ENCODE data around the gene IGDCC3. TPM values are rescaled to one million over a fixed set of nuclear protein-coding genes. Genes with fewer than 3 reads are reported as not detected.

IGDCC3 gene
- total and polyA plus RNA-seq, 2 donors (not counting 3 experiments of a cell fraction or from before 2014, with no cell fraction given), result 0.03 TPM; not detected in 1

GRCh38 chr15:65389226-65389625 is 11.4 kb upstream of the IGDCC3 start:
- no peak for FAIRE-seq
- BruUV-seq (replicated peaks), result no TSS peak
- Histone ChIP-seq H3K79me2 (ENCODE audit: control insufficient read depth, insufficient read depth, low read length) (no peaks in the 10 kb centered on the region), H3K9me1 (replicated peaks; ENCODE audit: control insufficient read depth, extremely low read depth, insufficient read depth, low read length) (no peaks in the 10 kb centered on the region), H3K4me1 (ENCODE audit: control insufficient read depth, extremely low read depth, insufficient read depth, low read length) (peaks cover 6% of the 10 kb centered on the region), H3K4me3 (replicated peaks in 1 of 3; ENCODE audit: insufficient read depth in 1 of 3, low read depth in 1 of 3, low read length in 3 of 3) (no peak overlapping the region), H3K9ac (replicated peaks; ENCODE audit: extremely low read depth, insufficient read depth, low read length) (no peak overlapping the region), H2AFZ (ENCODE audit: low read depth, low read length) (no peak overlapping the region), H3K27me3 (ENCODE audit: control insufficient read depth in 2 of 2, insufficient read depth in 2 of 2, low read length in 2 of 2) (peaks cover 0 to 7% of the 10 kb centered on the region in 2 experiments), H4K20me1 (replicated peaks; ENCODE audit: control insufficient read depth, extremely low read depth, insufficient read depth, low read length) (no peaks in the 10 kb centered on the region), H3K36me3 (ENCODE audit: control insufficient read depth in 2 of 2, extremely low read depth in 1 of 2, insufficient read depth in 2 of 2, low read length in 2 of 2) (no peaks in the 10 kb centered on the region), H3K4me2 (ENCODE audit: insufficient read depth, low read length) (no peak overlapping the region), H3K9me3 (replicated peaks; ENCODE audit: control insufficient read depth, insufficient read depth, low read length) (no peaks in the 10 kb centered on the region), H3K27ac (ENCODE audit: insufficient read depth, low read depth, low read length) (no peak overlapping the region)
- TF ChIP-seq MAX (IDR thresholded peaks at IDR 0.05; ENCODE audit: insufficient read depth, insufficient read length), result no peak
- no peak for TF ChIP-seq EZH2 (IDR thresholded peaks at IDR 0.05; ENCODE audit: borderline replicate concordance, low read depth, low read length, severe bottlenecking)
- TF ChIP-seq GATA2 (IDR thresholded peaks at IDR 0.05; ENCODE audit: insufficient read depth, insufficient read length, low read depth, low read length), result no peak
- no peak for TF ChIP-seq FOS (IDR thresholded peaks at IDR 0.05; ENCODE audit: borderline replicate concordance, insufficient read depth, low read length)
- TF ChIP-seq CTCF (IDR thresholded peaks at IDR 0.05; ENCODE audit: extremely low read depth in 1 of 2, insufficient read depth in 1 of 2, low read depth in 1 of 2, low read length in 2 of 2), result no peak
- TF ChIP-seq POLR2AphosphoS5 (IDR thresholded peaks at IDR 0.05; ENCODE audit: insufficient read depth, low read depth, low read length), result no peak
- TF ChIP-seq MYC (IDR thresholded peaks at IDR 0.05; ENCODE audit: low read depth, low read length), result no peak
- TF ChIP-seq POLR2A (IDR thresholded peaks at IDR 0.05; ENCODE audit: low read depth, low read length), result no peak
- no peak for TF ChIP-seq JUN (IDR thresholded peaks at IDR 0.05; ENCODE audit: borderline replicate concordance, insufficient read depth, insufficient read length, low read depth)
- dilution Hi-C loops (cut with MboI; ENCODE audit: extremely low pct_ligation_motif_present, low sequenced_read_pairs), result no loop called here
- DNase-seq (ENCODE audit: low read depth, low spot score), result no peak
- POLR2A ChIA-PET, result no interaction called here
- CTCF ChIA-PET, result interaction anchor here (1.4 to 11.5 kb wide), 3 partner anchors 11 to 69 kb away, joined by 5 to 274 read pairs (median 50); no protein-coding TSS in a partner anchor
- intact Hi-C loops (cut with micrococcal nuclease), result no loop called here
